Cardiac fibroblast (primary cell): ENCODE data around the gene NMT1.

ENCODE experiments used
- DNase-seq, 2 donors: peaks; one replicate each; pipeline versions ENCODE4 v3.0.0 to v3.0.0-alpha.2; 2010; ENCODE audit warnings: low read depth in 2 of 2
- H3K4me3 ChIP-seq, 2 donors: replicated peaks in 1 of 2; 1 replicate in 1 of 2; 2 replicates in 1 of 2; pipeline ENCODE4 v1.5.1; 2011; ENCODE audit warnings: low read depth in 2 of 2, low read length in 2 of 2, mild to moderate bottlenecking in 2 of 2, moderate library complexity in 1 of 2
- CTCF ChIP-seq: IDR thresholded peaks from one replicate; pipeline ENCODE4 v1.5.1; 2011; ENCODE audit warnings: low read depth, mild to moderate bottlenecking, low read length, inconsistent platforms

The NMT1 gene

GRCh38 chr17:45128989-45129388 lies 67.9 kb downstream of the NMT1 start:
- DNase-seq = no peak
- H3K4me3 ChIP-seq = no peak overlapping the region
- TF ChIP-seq CTCF = no peak

DNA sequence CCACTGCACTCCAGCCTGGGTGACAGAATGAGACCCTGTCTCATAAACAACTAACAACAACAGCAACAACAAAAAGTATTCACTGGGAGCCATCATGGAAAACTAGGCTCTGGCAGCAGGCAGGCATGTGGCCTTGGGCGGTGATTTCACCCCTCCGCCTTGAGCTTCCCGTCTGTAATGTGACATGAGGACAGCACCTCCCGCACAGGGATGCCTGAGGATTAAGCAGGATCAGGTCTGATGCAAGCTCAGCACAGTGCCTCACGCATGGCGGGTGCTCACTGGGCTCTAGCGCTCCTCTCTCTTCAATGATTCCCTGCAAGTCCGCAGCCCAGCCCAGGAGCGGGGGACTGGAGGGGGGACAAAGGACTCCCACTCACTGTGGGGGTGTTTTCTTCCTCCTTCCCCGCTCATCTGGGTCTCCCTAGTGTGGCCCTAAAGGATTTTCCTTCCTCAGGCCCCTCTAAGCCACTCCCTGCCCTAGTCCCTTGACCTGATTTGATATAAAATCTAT lies 68.4 kb downstream of the NMT1 start:
- TF ChIP-seq CTCF = no peak
- no peak overlapping the region for H3K4me3 ChIP-seq
- DNase-seq = no peak

DNA sequence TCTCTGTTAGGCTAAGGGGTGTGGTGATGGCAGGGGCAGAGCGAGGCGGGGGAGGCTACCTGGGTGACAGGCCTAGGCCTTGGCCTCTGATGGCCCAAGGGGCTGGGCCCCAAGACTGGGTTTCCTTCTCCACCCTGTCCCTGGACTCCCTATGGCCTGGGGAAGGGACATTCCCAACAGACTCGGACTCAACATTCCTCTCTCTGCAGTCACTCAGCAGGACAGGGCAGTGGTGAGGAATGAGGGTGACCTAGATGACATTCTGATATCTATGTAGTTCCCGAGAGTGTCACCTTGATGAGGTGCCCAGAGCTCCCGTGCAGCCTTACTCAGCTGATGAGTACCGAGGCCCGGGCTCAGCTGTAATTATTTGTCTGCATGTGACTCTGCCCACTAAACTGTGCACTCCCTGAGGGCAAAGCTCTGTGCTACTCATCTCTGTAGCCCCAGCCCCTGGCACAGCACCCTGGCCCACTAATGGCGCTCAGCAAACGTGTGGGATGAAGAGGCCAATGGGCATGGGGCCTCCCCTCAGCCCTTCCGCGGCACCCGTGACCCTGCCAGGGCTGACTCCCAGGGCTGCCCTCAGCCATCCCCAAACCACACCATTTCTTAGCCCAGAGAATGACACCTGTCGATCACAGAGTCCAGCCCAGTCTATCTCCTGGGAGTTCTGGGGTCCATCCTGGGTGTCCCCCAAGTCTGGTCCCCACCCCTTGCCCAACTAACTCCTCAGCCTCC lies 69.0 kb downstream of the NMT1 start:
- no peak for TF ChIP-seq CTCF
- no peak overlapping the region for H3K4me3 ChIP-seq
- no peak for DNase-seq

DNA sequence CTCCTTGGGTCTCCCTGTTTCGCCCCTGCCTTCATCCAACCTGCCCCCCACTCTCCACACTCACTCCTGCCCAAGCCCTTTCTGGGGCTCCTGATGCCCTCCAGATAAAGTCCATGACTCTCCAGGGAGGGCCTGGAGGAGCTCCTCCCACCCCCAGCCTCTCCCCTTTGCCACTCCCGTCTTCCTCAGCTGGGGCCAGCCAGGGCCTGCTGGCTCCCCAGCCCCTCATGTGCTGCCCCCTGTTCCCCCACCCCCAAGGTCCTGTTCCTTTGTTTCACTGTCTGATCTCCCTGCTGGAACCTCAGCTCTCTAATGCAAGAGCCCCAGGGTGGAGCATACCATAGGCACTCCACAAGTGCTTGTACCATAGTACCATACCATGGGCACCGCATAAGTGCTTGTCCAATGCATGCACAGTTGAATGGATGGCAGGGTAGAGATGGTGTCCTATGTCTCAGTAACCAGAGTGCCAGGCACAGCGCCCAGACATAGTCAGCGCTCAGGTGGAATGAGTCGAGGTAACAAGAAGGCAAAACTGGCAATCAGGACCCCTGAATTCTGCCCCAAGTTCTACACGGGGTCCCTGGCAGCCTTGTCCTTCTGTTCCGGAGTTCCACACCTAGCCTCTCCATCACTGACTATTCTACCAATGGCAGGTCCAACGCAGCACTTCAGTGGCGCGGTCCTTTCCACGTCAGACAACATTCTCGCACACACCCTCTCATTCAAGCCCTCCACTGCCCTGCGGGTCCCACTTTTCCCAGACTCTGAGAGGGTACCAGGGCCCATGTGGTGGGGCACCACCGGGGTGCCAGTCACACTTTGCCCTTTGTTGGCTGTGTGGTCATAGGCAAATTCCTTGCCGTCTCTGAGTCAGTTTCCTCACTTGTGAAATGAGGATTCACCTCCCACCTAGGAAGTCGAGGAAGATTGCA lies 69.8 kb downstream of the NMT1 start:
- H3K4me3 ChIP-seq = peak overlapping the region; percentile 82 to 99
- no peak for TF ChIP-seq CTCF
- DNase-seq = no peak

DNA sequence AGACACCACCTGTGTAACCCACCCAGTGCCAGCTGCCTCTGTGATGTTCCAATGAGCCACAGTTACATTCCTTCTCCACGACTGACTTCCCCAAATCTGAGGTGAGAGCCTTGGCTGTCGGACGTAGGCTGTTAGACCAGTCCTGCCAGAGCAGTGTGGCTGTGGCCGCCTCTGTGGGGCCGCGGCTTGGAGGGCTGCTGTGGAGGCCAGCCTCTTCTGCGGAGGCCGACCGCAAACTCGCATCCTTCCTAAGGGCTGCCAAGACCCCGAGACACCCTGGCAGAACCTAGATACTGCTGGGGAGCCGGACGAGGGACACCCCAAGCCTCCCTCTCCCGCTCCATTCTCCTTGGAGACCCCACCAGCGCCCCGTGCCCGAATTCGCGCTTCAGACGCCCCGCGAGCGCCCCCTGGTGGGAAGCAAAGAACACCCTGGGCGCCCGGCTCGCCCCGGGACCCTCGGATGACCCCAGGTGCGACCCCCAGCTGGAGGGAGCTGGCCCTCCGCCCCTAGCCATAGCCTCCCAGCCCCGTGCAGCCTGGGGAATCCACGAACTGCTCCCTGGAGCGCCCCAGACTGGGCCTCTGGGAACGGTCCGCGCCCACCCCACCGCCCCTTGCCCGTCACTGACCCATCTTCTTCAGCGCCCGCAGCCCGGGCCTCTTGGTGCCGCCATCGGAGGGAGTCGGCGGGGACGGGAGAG lies 70.7 kb downstream of the NMT1 start:
- TF ChIP-seq CTCF = peak; percentile 84
- peak in 1 of 2 donors; percentile 31 for DNase-seq
- H3K4me3 ChIP-seq = peak overlapping the region; percentile 82 to 99

DNA sequence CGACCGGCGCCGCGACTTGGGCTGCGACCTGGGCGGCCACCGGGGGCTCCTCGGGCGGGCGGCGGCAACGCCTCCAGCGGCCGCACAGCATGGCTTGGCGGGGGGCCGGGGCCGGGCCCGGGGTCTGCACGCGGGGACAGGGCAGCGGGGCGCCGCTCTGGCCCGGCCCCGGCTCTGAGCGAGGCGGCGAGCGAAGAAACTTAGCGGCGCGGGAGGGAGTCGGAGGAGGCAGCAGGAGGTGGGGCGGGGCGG lies 71.1 kb downstream of the NMT1 start, which contains the start of gene PLCD3:
TSS of gene PLCD3 (minus strand) at position 196 of the 252 bp plus-strand sequence. CDS start at position 91, 105 bp downstream.
- H3K4me3 ChIP-seq = peak within 1 kb of the TSS; percentile 82 to 99
- no peak for TF ChIP-seq CTCF
- no peak for DNase-seq
